Thymus (tissue), 11 donors: ENCODE results near the gene BANK1. TPM values are rescaled to one million over a fixed set of nuclear protein-coding genes. Genes with fewer than 3 reads are reported as not detected.

Experiments
- DNase-seq, 9 donors: peaks; one replicate each; pipeline ENCODE4 v3.0.0-alpha.2; 2013; ENCODE audit warnings: low spot score in 9 of 9, low read depth in 6 of 9, missing footprints in 1 of 9
- H3K27ac ChIP-seq, 2 donors: one replicate each; pipeline ENCODE4 v1.5.1; 2013; ENCODE audit warnings: control low read depth in 1 of 2, low read depth in 1 of 2, low read length in 1 of 2, mild to moderate bottlenecking in 1 of 2, moderate library complexity in 1 of 2
- H3K27me3 ChIP-seq, 2 donors: one replicate each; pipeline ENCODE4 v1.5.1; 2013; ENCODE audit warnings: low read length in 1 of 2; ENCODE audit not compliant: control insufficient read depth in 2 of 2, insufficient read depth in 1 of 2
- H3K36me3 ChIP-seq, 2 donors: one replicate each; pipeline ENCODE4 v1.5.1; 2013; ENCODE audit warnings: low read length in 1 of 2, mild to moderate bottlenecking in 1 of 2, moderate library complexity in 1 of 2; ENCODE audit not compliant: control insufficient read depth in 2 of 2, insufficient read depth in 2 of 2
- H3K4me1 ChIP-seq, 2 donors: one replicate each; pipeline ENCODE4 v1.5.1; 2013; ENCODE audit warnings: low read length in 2 of 2; ENCODE audit not compliant: control insufficient read depth in 2 of 2, insufficient read depth in 2 of 2
- H3K4me3 ChIP-seq, 2 donors: one replicate each; pipeline ENCODE4 v1.5.1; 2013; ENCODE audit warnings: low read length in 2 of 2, control low read depth in 1 of 2, mild to moderate bottlenecking in 1 of 2
- H3K9me3 ChIP-seq, 2 donors: one replicate each; pipeline ENCODE4 v1.5.1; 2013; ENCODE audit warnings: low read length in 1 of 2, mild to moderate bottlenecking in 1 of 2; ENCODE audit not compliant: control insufficient read depth in 2 of 2, insufficient read depth in 1 of 2
- WGBS: extraction: QIAGEN DNeasy Blood & Tissue Kit; methylation state at CpG from one replicate; pipeline ENCODE4 v1.1.7; 2013; 5-methylcytosine and 5-hydroxymethylcytosine counted together
- polyA plus RNA-seq: library from polyadenylated mRNA; stranded (reverse); fragments of 200-250 nt; gene quantifications from one replicate; pipeline ENCODE4 v1.2.3, GENCODE V29; 2013
- total RNA-seq: library from RNA; stranded (reverse); fragments of 120-200 nt; gene quantifications from one replicate; pipeline ENCODE4 v1.2.4, GENCODE V29; 2013
- donor health status: healthy.

The BANK1 gene
- total and polyA plus RNA-seq, 2 donors = 1.7 to 10.9 TPM

GRCh38 chr4:101952985-101953384, 162.5 kb downstream of the BANK1 start:
- Histone ChIP-seq H3K4me1 (no peaks in the 10 kb centered on the region), H3K4me3 (no peak overlapping the region), H3K9me3 (no peaks in the 10 kb centered on the region), H3K36me3 (no peaks in the 10 kb centered on the region), H3K27me3 (no peaks in the 10 kb centered on the region), H3K27ac (no peak overlapping the region)
- 95% methylated on average over 4 of the region's 4 CpGs for WGBS
- DNase-seq = no peak

- Histone ChIP-seq H3K4me3 (no peak overlapping the region), H3K36me3 (no peaks in the 10 kb centered on the region), H3K27me3 (no peaks in the 10 kb centered on the region), H3K9me3 (no peaks in the 10 kb centered on the region), H3K4me1 (no peaks in the 10 kb centered on the region), H3K27ac (no peak overlapping the region)
- 94% methylated on average over 4 of the region's 4 CpGs for WGBS
- no peak for DNase-seq
These were observed 163.4 kb downstream of the BANK1 start for GRCh38 chr4:101953949-101954348.

- 82% methylated on average over 1 of the region's 1 CpG for WGBS
- H3K27ac ChIP-seq = no peak overlapping the region
- H3K27me3 ChIP-seq = no peaks in the 10 kb centered on the region
- H3K9me3 ChIP-seq = no peaks in the 10 kb centered on the region
- H3K4me3 ChIP-seq = no peak overlapping the region
- no peaks in the 10 kb centered on the region for H3K4me1 ChIP-seq
- H3K36me3 ChIP-seq = no peaks in the 10 kb centered on the region
- no peak for DNase-seq
These were observed 163.8 kb downstream of the BANK1 start for GRCh38 chr4:101954351-101954750.

GRCh38 chr4:101954975-101955678, 164.6 kb downstream of the BANK1 start:
- H3K9me3 ChIP-seq = no peaks in the 10 kb centered on the region
- no peak overlapping the region for H3K4me3 ChIP-seq
- DNase-seq = no peak
- no peaks in the 10 kb centered on the region for H3K4me1 ChIP-seq
- 94% methylated on average over 4 of the region's 4 CpGs for WGBS
- H3K27me3 ChIP-seq = no peaks in the 10 kb centered on the region
- no peaks in the 10 kb centered on the region for H3K36me3 ChIP-seq
- H3K27ac ChIP-seq = no peak overlapping the region

GRCh38 chr4:101956068-101956825, 165.7 kb downstream of the BANK1 start:
- H3K27me3 ChIP-seq = no peaks in the 10 kb centered on the region
- H3K9me3 ChIP-seq = no peaks in the 10 kb centered on the region
- no peak overlapping the region for H3K27ac ChIP-seq
- no peaks in the 10 kb centered on the region for H3K4me1 ChIP-seq
- H3K36me3 ChIP-seq = no peaks in the 10 kb centered on the region
- H3K4me3 ChIP-seq = no peak overlapping the region
- WGBS = 96% methylated on average over 4 of the region's 4 CpGs
- DNase-seq = no peak

- H3K4me3 ChIP-seq = no peak overlapping the region
- no peaks in the 10 kb centered on the region for H3K36me3 ChIP-seq
- no peaks in the 10 kb centered on the region for H3K4me1 ChIP-seq
- no peak overlapping the region for H3K27ac ChIP-seq
- H3K27me3 ChIP-seq = no peaks in the 10 kb centered on the region
- H3K9me3 ChIP-seq = no peaks in the 10 kb centered on the region
- 98% methylated on average over 3 of the region's 3 CpGs for WGBS
- DNase-seq = no peak
These were observed 168.0 kb downstream of the BANK1 start for GRCh38 chr4:101958547-101958946.

GRCh38 chr4:101960431-101960830, 169.9 kb downstream of the BANK1 start:
- H3K4me1 ChIP-seq = no peaks in the 10 kb centered on the region
- no peaks in the 10 kb centered on the region for H3K9me3 ChIP-seq
- 95% methylated on average over 4 of the region's 4 CpGs for WGBS
- H3K27ac ChIP-seq = no peak overlapping the region
- no peak overlapping the region for H3K4me3 ChIP-seq
- DNase-seq = no peak
- H3K27me3 ChIP-seq = no peaks in the 10 kb centered on the region
- no peaks in the 10 kb centered on the region for H3K36me3 ChIP-seq

GRCh38 chr4:101961144-101961543, 170.6 kb downstream of the BANK1 start:
- H3K27ac ChIP-seq = no peak overlapping the region
- no peak overlapping the region for H3K4me3 ChIP-seq
- DNase-seq = no peak
- H3K27me3 ChIP-seq = no peaks in the 10 kb centered on the region
- no peaks in the 10 kb centered on the region for H3K9me3 ChIP-seq
- 97% methylated on average over 1 of the region's 1 CpG for WGBS
- no peaks in the 10 kb centered on the region for H3K4me1 ChIP-seq
- H3K36me3 ChIP-seq = no peaks in the 10 kb centered on the region

GRCh38 chr4:101967697-101968346, 177.3 kb downstream of the BANK1 start:
- Histone ChIP-seq H3K27ac (no peak overlapping the region), H3K4me1 (no peaks in the 10 kb centered on the region), H3K27me3 (no peaks in the 10 kb centered on the region), H3K36me3 (no peaks in the 10 kb centered on the region), H3K4me3 (no peak overlapping the region), H3K9me3 (no peaks in the 10 kb centered on the region)
- DNase-seq = no peak
- 95% methylated on average over 2 of the region's 2 CpGs for WGBS
